Measurements from ENCODE around the gene ASCL2.

Gene ASCL2

DNA sequence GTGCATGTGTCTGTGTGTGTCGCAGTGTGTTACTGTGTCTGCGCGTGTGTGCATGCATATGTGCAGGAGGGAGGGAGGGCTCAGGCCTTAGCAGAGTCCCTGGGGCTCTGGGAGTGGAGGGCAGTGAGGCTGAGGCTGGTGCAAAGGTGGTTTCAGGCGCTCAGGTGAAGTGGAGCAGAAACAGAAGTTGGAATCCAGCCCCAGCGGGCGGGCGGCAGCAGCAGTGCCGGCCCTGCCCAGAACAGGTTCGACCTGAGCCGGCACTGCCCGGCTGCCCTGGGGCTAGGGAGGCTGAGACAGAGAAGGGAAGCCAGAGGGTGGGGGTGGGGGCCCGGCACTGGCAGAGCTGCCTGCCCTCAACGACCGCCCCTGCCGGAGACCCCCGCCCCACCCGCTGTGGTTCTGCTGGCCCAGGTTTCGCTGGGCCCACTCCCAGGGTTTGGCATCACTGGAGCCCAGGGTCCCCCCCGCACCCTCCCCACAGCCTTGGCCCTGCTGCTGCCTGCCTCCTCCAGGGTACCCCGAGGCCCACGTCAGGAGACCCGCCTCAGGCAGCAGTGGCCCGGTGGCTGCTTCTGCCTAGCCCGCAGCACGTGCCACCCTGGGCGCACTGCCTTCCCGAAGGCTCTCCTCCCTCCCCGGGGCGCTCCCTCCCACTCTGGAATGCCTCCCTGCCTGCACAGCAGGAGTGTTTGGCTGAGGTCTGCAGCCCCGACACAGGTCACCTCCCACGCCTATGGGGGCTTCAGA, 13.3 kb downstream of the ASCL2 start:
- TF ChIP-seq, protein P1, sequence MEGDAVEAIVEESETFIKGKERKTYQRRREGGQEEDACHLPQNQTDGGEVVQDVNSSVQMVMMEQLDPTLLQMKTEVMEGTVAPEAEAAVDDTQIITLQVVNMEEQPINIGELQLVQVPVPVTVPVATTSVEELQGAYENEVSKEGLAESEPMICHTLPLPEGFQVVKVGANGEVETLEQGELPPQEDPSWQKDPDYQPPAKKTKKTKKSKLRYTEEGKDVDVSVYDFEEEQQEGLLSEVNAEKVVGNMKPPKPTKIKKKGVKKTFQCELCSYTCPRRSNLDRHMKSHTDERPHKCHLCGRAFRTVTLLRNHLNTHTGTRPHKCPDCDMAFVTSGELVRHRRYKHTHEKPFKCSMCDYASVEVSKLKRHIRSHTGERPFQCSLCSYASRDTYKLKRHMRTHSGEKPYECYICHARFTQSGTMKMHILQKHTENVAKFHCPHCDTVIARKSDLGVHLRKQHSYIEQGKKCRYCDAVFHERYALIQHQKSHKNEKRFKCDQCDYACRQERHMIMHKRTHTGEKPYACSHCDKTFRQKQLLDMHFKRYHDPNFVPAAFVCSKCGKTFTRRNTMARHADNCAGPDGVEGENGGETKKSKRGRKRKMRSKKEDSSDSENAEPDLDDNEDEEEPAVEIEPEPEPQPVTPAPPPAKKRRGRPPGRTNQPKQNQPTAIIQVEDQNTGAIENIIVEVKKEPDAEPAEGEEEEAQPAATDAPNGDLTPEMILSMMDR (IDR thresholded peaks at IDR 0.05; ENCODE audit: low read depth, low read length, missing control alignments) = no peak
- DNase-seq (ENCODE audit: extremely low read depth, low read depth) = no peak
- no peak overlapping the region for H3K4me3 ChIP-seq (replicated peaks; ENCODE audit: low read depth, low read length)

DNA sequence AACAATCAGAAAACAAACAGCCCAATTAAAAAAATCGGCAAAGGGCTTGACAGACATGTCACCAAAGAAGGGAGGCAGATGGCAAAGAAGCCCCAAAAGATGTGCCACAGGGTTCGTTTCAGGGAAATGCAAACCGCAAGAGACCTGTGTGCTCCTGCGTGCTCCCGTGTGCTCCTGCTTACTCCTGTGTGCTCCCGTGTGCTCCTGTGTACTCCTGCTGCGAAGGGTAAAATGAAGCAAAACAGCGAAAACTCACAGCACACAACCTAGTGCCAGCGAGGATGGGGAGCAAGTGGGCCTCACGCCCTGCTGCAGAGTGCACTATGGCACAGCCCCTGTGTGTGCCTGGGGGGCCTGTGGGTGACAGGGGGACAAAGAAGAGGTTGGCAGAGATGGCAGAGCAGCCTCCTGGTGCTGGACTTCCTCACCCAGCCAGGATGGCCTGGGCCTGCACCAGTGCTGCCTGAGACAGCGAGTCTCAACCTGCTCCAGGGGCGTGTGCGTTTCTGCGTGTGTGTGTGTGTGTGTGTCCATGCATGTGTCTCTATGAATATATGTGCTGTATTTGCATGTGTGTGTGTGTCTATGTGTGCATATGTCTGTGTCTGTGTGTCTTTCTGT, 14.0 kb downstream of the ASCL2 start:
- DNase-seq (ENCODE audit: extremely low read depth, low read depth) = no peak
- H3K4me3 ChIP-seq (replicated peaks; ENCODE audit: low read depth, low read length) = no peak overlapping the region
- TF ChIP-seq, protein P1 (IDR thresholded peaks at IDR 0.05; ENCODE audit: low read depth, low read length, missing control alignments) = no peak

DNA sequence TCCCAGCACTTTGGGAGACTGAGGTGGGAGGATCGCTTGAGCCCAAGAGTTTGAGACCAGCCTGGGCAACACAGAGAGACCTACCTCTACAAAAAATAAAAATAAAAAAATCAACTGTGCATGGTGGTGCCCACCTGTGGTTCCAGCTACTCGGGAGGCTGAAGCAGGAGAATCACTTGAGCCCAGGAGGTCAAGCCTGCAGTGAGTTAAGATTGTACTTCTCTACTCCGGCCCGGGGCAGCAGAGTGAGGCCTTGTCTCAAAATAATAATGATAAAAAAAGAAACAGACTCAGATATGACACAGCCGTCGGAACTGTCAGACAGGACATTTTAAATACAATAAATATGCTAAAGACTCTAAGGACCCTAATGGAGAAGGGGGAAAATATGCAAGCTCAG, 18.4 kb downstream of the ASCL2 start:
- TF ChIP-seq, protein P1 (IDR thresholded peaks at IDR 0.05; ENCODE audit: low read depth, low read length, missing control alignments) = no peak
- H3K4me3 ChIP-seq (replicated peaks; ENCODE audit: low read depth, low read length) = no peak overlapping the region
- DNase-seq (ENCODE audit: extremely low read depth, low read depth) = no peak

DNA sequence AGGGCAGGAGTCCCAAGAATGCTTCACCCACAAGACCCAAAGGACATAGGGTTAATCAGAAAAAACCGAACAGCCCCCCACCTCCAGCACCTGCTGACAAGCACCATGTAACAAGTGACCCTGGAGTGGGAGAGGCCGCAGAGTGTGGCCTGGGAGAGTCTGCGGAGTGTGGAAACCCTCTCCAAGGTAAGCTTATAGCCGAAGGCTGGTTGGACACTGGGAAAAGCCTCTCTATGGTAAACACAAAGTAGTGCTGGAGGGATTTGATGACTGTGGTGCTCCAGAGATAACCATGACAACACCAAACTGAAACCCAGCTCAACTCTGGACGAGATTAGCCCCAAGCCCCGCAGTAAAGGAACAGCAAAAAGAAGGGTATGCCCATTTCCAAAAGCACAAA, 19.2 kb downstream of the ASCL2 start:
- TF ChIP-seq, protein P1 (IDR thresholded peaks at IDR 0.05; ENCODE audit: low read depth, low read length, missing control alignments) = no peak
- H3K4me3 ChIP-seq (replicated peaks; ENCODE audit: low read depth, low read length) = no peak overlapping the region
- no peak for DNase-seq (ENCODE audit: extremely low read depth, low read depth)

DNA sequence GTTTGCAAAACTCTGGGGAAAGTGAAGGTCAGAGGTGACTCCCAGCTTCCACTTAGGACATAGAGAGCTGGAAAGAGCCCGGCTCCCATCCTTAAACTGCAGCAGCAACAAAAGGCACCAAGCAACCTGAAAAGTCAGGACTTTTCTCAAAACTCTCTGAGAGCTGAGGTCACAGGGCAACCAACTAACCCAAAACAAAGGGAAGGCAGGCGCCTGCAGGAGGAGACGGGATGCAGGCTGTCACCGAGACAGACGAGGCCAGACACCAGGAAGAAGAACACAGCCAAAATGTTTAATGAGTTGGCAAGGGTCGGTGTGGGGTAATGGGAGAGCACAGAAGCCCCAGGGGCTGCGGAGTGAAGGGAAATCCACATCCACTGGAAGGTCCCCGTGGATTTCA, 19.9 kb downstream of the ASCL2 start:
- TF ChIP-seq, protein P1 (IDR thresholded peaks at IDR 0.05; ENCODE audit: low read depth, low read length, missing control alignments) = no peak
- DNase-seq (ENCODE audit: extremely low read depth, low read depth) = no peak
- no peak overlapping the region for H3K4me3 ChIP-seq (replicated peaks; ENCODE audit: low read depth, low read length)

DNA sequence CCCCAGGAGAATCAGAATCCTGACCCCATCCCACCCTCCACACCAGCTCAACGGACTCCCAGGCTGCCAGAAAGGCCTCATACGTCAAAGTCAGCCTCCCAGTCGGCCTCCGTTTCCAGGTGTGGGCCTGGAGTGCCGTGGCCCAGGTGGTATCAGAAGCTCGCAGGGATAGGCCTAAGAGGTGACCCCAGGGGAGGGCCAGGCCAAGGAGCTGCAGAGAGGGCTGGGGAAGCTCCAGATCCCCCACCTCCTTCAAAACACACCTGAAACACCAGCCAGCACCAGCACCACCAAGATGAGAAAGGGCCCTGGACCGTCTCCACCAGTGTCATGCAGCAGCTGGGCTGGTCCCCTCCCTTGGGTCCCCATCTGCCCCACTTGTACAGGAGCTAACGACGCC, 20.3 kb downstream of the ASCL2 start:
- no peak for DNase-seq (ENCODE audit: extremely low read depth, low read depth)
- H3K4me3 ChIP-seq (replicated peaks; ENCODE audit: low read depth, low read length) = no peak overlapping the region
- TF ChIP-seq, protein P1 (IDR thresholded peaks at IDR 0.05; ENCODE audit: low read depth, low read length, missing control alignments) = no peak

All from HFF-Myc (cell line).